ENCODE measurements around the gene ANO1.

- TF ChIP-seq POLR2A (IDR thresholded peaks at IDR 0.05) = no peak
- no peak for TF ChIP-seq CTCF (IDR thresholded peaks at IDR 0.05)
These were observed 44.4 kb upstream of the ANO1 start for GRCh38 chr11:70033711-70034070.
